HG03460 (cell line): ENCODE results near the gene USP44.
"Not testable (repeated sequence)": the region's sequence is repeated elsewhere in the genome, so short reads cannot be mapped to it uniquely, and the experiment has no call there.

ENCODE experiments used
- ATAC-seq: cut with Tn5 transposase; IDR thresholded peaks from one replicate; pipeline ENCODE4 v1.9.1; 2021; ENCODE audit not compliant: unreplicated experiment

Gene USP44

DNA sequence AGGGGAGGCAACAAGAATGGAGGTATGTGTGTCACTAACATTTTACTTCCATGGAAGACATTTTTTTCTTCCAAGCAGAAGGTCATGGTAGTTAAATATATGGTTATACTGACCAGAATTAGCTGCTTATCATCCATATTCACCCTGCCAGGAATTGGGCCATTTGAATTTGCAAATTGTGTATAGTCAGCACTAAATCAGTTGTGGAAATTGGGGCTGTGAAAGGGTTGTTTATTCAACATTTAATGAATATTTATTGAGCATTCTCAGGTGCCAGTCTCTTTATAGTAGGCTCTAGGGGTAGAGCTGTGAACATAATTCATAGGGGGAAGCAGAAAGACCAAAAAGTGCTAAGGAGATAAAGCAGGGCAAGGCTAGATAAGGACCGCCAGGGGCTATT, 39.3 kb downstream of the USP44 start:
- ATAC-seq, result no peak

DNA sequence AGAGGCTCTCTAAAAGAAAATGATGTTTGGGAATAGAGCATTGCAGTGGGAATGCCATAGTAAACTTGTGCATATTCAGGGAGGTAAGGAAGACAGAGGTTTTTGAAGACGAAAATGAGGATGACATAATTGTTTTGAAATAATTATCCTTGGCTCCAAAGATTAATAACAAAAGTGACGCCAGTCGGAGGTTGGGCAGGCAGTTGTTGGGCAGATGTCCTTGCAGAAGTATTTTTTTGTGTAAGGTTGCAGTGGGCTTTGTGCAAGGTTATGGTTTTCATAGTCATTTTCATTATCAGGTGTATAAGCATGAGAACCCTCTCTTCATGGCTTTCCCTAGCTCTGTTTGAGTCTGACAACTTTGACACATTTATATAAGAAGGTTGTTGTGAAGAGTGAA, 42.0 kb downstream of the USP44 start:
- no peak for ATAC-seq

DNA sequence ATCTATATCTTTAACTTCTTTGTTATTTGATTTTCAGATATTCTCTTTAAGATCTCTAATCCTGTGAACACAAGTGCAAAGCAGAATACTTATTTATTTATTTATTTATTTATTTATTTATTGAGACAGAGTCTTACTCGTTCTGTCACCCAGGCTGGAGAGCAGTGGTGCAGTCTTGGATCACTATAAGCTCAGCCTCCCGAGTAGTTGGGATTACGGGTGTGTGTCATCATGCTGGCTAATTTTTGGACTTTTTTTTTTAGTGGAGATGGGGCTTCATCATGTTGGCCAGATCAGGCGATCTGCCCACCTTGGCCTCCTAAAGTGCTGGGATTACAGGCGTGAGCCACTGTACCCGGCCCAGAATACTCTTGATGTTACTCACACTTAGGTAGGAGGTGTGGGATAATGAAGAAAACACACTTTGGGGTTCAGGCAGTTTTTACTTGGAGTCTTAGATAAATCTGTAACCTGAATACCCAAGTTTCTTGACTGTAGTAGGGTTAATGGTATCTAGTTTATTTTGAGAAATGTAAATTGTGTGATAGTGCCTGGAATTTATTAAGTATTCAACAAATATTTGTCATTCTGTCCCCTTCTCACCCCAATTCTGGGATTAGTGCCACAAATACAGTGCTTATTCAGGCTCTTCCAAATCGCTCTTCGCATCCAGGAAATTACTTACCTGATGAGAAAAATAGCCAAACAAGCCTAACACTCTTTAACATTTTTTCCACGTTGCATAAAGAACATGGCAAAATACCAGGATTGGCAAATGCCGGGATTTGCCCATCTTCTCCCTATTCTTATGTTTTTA, 44.4 kb downstream of the USP44 start:
- ATAC-seq, result no peak

DNA sequence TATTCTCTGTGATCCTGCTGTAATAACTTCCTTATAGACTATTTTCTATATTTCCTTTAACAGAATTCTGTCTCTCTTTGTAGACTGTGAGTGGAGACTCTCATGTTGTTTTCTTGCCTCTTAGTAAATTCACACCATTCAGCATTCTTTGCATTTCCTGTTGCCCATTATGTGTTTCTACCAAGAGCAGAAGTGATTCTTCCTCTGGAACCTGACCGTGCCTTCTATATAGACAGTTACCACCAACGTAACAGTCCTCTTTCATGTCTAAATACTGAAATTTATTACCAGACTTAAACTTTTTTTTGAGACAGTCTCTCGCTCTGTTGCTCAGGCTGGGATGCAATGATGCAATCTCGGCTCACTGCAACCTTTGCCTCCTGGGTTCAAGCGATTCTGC, 46.2 kb downstream of the USP44 start:
- no peak for ATAC-seq

DNA sequence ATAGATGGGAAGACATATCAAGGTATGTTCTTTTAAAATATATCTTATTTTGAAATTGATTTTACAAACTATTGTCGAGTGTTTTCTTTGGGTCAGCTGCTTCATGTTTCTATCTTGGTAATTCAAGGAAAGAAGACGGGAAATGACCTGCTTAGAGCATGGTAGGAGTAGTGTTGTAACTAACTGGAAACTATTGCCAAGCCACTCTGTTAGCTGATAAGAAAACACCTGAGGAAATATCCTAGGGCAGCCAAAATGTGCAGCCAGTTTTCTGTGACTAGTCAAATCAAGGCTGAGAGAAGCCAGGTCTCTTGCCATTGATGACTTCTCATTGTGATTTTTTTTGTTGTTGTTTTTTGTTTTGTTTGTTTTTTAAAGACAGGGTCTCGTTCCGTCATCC, 47.1 kb downstream of the USP44 start:
- ATAC-seq, result no peak

DNA sequence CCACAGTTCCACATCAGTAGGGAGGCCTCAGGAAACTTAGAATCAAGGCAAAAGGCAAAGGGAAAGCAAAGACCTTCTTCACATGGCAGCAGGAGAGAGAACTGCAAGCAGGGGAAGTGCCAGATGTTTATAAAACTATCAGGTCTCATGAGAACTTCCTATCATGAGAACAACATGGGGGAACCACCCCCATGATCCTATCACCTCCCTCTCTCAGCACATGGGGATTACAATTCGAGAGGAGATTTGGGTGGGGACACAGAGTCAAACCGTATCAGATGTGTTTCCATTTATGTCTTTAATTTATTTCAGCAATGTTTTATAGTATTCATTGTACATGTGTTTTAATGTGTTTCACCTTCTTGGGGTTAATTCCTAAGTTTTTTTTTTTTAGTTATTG, 51.5 kb downstream of the USP44 start:
- no peak for ATAC-seq

DNA sequence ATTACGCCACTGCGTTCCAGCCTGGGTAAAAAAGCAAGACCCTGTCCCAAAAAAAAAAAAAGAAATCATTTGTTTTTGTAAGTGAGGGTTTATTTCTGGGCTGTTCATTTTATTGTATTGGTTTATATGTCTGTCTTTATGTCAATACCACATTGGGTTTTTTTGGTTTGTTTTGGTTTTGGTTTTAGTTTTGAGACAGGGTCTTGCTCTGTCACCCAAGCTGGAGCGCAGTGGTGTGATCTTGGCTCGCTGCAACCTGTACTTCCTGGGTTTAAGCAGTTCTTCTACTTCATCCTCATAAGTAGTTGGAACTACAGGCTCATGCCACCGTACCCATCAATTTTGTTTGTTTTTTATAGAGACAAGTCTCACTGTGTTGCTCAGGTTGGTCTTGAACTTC, 52.3 kb downstream of the USP44 start:
- no peak for ATAC-seq

DNA sequence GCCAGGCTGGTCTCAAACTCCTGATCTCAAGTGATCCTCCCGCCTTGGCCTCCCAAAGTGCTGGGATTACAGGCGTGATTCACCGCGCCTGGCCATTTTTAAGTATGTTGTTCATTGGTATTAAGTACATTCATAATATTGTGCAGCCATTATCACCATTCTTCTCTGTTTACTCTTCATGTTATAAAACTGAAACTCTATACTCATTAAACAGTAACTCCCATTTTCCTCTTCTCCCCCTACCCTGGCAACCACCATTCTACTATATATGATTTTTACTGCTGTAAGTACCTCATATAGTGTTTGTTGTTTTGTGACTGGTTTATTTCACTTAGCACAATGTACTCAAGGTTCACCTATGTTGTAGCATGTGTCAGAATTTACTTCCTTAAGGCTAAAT, 54.2 kb downstream of the USP44 start:
- ATAC-seq, result no peak

DNA sequence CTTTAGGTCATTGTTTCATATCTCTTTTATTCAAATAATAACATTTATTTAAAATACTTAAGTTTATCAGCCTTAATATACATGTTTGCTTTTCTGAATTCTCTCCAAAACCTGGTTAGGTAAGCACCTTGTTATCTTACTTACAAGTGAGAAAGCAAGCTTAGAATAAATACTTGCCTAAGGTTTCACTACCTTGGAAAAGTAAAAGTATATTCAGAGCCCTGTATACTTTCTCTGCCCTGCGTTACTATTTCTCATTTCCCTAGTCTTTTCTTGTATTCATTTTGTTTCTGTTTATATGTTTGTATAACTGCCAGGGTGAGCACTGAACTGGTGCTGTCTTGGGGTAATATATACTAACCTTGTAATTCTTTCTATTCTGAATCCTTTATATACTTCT, 55.8 kb downstream of the USP44 start:
- ATAC-seq, result no peak

DNA sequence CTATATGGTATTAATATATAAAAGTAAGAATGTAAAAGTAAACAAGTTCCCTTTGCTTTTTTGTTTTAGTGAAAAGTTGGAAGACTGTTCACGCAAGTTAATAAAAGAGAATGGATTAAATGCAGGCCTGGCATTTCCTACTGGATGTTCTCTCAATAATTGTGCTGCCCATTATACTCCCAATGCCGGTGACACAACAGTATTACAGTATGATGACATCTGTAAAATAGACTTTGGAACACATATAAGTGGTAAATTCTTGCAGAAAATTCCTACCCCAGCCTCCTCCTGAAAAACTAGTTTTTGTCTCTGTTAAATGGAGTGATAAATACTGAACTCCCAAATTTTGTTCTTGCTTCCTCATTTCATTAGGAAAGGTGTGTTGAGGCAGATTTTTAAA, 56.4 kb downstream of the USP44 start:
- no peak for ATAC-seq

DNA sequence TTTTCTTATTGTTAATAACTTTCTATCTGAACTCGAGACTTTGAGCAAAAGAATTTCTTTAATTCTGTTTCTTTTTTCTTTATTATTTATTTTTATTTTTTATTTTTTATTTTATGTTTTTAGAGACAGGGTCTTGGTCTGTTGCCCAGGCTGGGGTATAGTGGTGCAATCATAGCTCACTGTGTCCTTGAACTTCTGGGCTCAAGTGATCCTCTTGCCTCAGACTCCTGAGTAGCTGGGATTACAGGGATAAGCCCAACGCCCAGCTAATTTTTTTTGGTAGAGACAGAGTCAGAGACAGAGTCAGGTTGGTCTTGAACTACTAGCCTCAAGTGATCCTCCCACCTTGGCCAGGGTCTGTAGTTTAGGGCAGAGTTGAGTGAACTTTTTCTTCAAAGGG, 58.8 kb downstream of the USP44 start:
- no peak for ATAC-seq

DNA sequence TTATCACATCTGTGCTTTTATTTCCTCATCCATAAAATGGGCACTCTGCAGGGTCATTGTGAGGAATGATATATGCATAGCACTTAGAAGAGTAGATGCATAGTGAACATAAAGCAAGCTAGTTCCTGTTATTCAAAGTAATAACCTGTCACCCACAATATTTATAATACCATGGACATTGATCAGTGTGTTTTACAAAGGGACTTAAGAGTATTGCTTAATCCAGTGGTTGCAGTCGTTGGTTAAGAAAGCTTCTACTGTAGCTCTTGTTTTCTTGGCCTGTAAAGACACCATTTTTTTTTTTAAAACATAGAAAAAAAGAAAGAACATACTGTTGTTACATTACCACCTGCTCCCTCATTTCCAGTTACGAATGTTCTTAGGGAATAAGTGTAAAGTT, 64.3 kb downstream of the USP44 start:
- no peak for ATAC-seq

DNA sequence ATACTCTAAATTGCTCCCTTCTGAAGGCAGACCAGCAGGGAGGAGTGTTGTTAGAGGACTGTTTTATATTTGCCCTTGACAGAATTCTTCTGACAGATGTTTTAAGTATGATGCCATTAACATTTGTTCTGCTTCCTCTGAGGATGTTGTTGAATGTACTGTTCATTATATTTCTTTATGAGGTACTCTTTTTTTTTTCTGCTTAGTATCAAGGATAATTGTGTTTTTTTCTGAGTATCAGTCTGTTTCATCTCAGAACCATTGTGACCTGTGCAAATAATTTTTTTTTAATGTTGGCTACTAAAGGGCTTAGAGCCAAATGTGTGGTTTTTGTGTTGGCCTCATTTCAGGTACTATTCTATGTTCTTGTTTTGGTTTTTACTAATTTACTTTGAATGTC, 66.8 kb downstream of the USP44 start:
- no peak for ATAC-seq

DNA sequence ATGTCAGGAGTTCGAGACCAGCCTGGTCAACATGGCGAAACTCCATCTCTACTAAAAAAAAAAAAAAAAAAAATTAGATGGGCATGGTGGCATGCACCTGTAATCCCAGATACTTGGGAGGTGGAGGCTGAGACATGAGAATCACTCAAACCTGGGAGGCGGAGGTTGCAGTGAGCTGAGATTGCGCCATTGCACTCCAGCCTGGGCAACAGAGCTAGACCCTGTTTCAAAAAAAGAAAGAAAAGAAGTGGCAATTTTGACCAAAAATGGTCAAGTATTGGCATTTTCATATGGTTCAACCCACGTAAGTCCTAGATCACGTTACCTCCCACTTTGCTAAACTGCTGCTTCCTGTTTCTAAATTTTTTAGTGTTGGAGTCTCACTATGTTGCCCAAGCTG, 68.7 kb downstream of the USP44 start:
- ATAC-seq, result not testable (repeated sequence)

DNA sequence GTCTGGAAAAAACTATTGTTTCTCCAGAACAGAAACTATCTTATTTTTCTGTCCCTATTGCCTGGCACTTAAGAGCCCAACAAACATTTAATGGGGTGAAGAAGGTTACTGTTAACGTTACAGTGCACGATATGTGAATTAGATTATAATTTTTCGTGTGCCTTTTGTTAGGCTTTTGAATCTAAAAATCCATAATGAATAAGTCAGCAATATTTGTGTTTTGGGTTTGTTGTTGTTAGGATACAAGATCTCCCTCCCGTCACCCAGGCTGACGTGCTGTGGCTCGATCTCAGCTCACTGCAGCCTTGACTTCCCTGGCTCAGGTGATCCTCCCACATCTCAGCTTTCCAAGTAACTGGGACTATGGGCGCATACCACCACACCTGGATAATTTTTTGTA, 69.4 kb downstream of the USP44 start:
- no peak for ATAC-seq

DNA sequence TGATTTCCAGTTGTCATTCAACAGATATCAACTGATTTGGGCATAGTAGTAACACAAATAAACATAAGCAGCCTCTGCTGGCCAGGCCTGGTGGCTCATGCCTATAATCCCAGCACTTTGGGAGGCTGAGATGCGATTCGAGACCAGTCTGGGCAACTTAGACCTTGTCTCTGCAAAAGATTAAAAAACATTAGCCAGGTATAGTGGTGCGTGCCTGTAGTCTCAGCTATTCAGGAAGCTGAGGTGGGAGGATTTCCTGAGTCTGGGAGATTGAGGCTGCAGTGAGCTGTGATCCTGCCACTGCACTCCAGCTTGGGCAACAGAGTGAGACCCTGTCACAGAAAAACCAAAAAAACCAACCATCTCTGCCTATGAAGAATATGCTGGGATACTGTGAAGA, 70.2 kb downstream of the USP44 start:
- ATAC-seq, result no peak

DNA sequence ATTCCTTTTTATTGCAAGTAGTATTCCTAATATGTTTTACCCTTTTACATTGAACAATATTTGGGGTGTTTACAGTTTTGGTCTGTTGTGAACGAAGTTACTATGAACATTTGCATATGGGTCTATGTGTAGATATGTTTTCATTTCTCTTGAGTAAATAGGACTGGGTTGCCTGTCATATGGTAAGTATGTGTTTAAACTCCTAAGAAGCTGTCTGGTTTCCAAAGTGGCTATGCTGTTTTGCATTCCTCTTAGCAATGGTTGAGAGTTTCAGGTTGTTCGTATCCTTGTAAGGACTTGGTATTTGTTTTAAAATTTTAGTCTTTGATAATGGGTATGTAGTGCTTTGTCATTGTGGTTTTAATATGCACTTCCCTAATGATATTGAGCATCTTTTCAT, 71.0 kb downstream of the USP44 start:
- ATAC-seq, result no peak

DNA sequence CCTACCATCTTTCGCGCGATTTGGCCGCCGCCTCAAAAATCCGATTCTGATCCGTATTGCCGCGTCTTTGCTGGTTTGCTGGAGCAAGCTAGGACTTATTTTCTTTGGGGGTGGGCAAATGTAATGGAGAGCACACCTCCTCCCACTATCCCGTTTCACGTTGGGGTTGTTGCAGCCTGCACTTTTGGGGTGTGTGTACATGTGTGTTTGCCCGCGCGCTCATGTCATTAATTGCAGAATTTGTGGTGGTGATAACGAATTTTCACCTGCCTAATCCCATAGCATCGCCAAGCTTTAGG, 76.7 kb downstream of the USP44 start:
- ATAC-seq, result no peak

DNA sequence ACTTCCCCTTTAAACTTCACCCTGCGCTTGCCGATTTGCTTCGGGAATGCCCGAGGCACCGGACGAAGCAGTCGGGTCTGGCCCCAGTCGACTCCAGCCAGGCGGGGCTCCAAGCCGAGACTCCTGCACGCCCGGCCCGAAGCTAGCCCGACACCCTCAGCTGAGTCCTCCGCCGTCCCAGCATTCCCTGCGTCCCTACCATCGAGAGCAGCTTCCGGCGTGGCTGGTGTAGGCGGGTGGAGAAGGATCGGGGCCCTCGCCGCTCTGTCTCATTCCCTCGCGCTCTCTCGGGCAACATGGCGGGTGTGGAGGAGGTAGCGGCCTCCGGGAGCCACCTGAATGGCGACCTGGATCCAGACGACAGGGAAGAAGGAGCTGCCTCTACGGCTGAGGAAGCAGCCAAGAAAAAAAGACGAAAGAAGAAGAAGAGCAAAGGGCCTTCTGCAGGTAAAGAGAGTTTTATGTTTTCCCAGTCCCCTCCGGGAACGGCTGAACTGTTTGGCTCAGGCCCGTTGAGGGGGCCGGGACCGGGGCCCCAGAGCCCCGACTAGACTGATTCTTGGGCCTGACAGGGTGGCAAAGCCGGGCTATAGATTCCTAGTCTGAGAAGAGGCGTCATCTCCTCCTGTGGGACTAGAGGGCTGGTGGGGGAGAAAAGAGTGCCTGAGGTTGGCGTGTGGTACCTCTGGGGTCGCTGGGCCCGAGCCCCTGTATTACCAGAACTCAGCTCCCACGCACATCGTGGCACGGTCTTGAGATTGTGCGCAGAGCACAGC, 77.2 kb downstream of the USP44 start, which contains the start of gene METAP2:
Gene METAP2 (plus strand): TSS at position 269 of the 776 bp plus-strand sequence. CDS start 28 bp downstream, at position 297.
- ATAC-seq, result peak; percentile 97

DNA sequence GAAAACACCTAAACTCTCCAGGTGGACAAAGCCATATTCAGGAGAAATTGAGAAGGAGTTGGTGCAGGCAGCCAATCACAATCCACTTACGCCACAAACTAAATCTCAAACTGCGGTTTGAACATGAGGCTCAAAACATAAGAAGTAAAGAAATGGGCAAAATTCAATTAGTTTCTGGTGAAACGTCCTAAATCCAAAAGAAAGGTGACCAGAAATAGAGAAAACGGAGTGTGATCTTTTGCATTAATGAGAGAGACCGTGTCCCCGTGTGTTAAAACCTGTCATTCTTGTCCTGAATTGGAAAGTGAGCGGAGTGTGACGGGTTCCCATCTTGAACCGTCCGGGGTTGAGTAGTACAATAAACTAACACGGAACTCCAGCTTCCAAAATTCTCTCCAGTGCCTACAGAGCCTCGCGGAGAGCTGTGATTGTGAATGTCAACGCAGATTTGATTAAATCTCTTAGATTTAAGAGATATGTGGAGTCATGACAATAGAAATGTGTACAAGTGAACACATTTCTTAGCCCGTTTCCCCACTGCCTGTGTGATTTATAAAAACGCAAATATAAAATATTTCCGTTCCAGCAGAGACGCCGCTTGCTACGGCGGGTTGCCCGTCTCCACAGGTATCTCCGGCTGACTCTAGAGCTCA, 77.9 kb downstream of the USP44 start:
- peak; percentile 40 for ATAC-seq

DNA sequence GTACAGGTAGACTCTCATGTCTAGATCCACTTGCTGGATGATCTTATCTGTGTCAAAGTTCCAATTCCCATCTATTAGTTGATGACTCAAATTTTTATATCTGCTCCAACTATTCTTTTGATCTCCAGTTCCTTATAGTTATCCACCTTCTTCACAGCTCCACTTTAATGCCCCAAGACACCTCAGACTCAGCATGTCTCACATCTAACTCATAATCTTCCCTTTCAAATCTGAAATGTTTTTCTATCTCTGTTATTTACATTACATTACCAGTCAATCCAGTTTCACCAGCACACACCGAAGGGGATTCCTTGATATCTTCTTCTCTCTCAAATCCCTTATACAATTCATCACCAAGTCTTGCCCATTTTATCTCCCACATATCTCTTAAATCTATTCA, 81.0 kb downstream of the USP44 start:
- ATAC-seq, result no peak
